ENCODE results near the gene VCAN.

GRCh38 chr5:83474161-83474796 lies 2.7 kb downstream of the VCAN start:
- TF ChIP-seq GATA2 (IDR thresholded peaks at IDR 0.05; ENCODE audit: low read depth, low read length) (no peak), GATA3 (IDR thresholded peaks at IDR 0.05; ENCODE audit: low read depth, low read length) (no peak)
